HG02943 (cell line): ENCODE results near the gene DNAJC13.

Source experiments
- ATAC-seq: cut with Tn5 transposase; IDR thresholded peaks from one replicate; pipeline ENCODE4 v1.9.1; 2021; ENCODE audit warnings: mild to moderate bottlenecking, low read depth, moderate library complexity; ENCODE audit not compliant: unreplicated experiment

Gene DNAJC13

GRCh38 chr3:132404276-132404675, 13.0 kb upstream of the DNAJC13 start:
- ATAC-seq: no peak

GRCh38 chr3:132405188-132405587, 12.1 kb upstream of the DNAJC13 start:
- no peak for ATAC-seq

- no peak for ATAC-seq
These were observed 11.5 kb upstream of the DNAJC13 start for GRCh38 chr3:132405609-132406299.

- no peak for ATAC-seq
These were observed 10.7 kb upstream of the DNAJC13 start for GRCh38 chr3:132406587-132406986.

GRCh38 chr3:132407025-132407424, 10.3 kb upstream of the DNAJC13 start:
- ATAC-seq: no peak

- ATAC-seq: no peak
These were observed 2.5 kb upstream of the DNAJC13 start for GRCh38 chr3:132414841-132415240.

GRCh38 chr3:132416161-132416560, 1.1 kb upstream of the DNAJC13 start:
- no peak for ATAC-seq

- peak; percentile 50 for ATAC-seq
These were observed 551 bp downstream of the DNAJC13 start for GRCh38 chr3:132417695-132418411.

GRCh38 chr3:132418916-132419315, 1.6 kb downstream of the DNAJC13 start:
- ATAC-seq: no peak

GRCh38 chr3:132421832-132422231, 4.5 kb downstream of the DNAJC13 start:
- no peak for ATAC-seq

- ATAC-seq: no peak
These were observed 5.2 kb downstream of the DNAJC13 start for GRCh38 chr3:132422531-132422930.

- ATAC-seq: no peak
These were observed 15.3 kb downstream of the DNAJC13 start for GRCh38 chr3:132432639-132433038.

GRCh38 chr3:132433121-132433520, 15.8 kb downstream of the DNAJC13 start:
- ATAC-seq: no peak

GRCh38 chr3:132435224-132435910, 18.1 kb downstream of the DNAJC13 start:
- no peak for ATAC-seq

- no peak for ATAC-seq
These were observed 18.7 kb downstream of the DNAJC13 start for GRCh38 chr3:132435911-132436425.

GRCh38 chr3:132443421-132443820, 26.1 kb downstream of the DNAJC13 start:
- ATAC-seq: no peak

GRCh38 chr3:132444383-132444782, 27.1 kb downstream of the DNAJC13 start:
- no peak for ATAC-seq

- ATAC-seq: no peak
These were observed 28.5 kb downstream of the DNAJC13 start for GRCh38 chr3:132445817-132446216.

GRCh38 chr3:132448216-132448961, 31.1 kb downstream of the DNAJC13 start:
- no peak for ATAC-seq

GRCh38 chr3:132456136-132456535, 38.8 kb downstream of the DNAJC13 start:
- no peak for ATAC-seq

- no peak for ATAC-seq
These were observed 39.3 kb downstream of the DNAJC13 start for GRCh38 chr3:132456571-132456970.
